GM21528 (cell line): ENCODE data around the gene OR12D1.

Experiments used
- ATAC-seq: cut with Tn5 transposase; IDR thresholded peaks from one replicate; pipeline ENCODE4 v1.9.1; 2021; ENCODE audit warnings: mild to moderate bottlenecking, moderate library complexity; ENCODE audit not compliant: unreplicated experiment, low FRiP score

The OR12D1 gene

DNA sequence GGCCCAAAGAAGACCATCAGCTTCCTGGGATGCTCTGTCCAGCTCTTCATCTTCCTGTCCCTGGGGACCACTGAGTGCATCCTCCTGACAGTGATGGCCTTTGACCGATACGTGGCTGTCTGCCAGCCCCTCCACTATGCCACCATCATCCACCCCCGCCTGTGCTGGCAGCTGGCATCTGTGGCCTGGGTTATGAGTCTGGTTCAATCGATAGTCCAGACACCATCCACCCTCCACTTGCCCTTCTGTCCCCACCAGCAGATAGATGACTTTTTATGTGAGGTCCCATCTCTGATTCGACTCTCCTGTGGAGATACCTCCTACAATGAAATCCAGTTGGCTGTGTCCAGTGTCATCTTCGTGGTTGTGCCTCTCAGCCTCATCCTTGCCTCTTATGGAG lies 47.3 kb downstream of the OR12D1 start:
- ATAC-seq: no peak

DNA sequence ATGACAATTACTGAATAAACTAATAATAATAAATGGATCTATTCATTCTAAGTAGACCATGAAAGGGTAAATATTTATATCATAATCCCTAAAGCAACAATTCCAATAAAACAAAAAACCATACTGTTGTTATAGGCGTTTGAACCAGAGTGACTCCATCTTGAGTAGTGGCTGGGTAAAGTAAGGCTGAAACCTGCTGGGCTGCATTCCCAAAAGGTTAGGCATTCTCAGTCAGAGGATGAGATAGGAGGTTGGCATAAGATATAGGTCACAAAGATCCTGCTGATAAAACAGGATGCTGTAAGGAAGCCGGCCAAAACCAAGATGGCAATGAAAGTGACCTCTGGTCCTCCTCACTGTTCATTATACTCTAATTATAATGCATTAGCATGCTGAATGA lies 50.6 kb downstream of the OR12D1 start:
- ATAC-seq: no peak

DNA sequence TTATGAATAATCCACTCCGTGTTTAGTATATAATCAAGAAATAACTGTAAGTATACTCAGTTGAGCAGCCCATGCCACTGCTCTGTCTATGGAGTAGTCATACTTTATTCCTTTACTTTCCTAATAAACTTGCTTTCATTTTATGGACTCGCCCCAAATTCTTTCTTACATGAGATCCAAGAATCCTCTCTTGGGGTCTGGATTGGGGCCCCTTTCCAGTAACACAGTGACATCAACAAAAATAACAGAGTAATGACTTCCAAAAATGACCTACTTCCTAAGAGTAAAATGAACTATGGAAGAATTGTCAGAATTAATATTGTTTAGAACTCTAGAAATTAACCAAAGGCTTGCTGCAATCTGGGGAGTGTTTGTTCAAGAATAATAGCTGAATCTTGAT lies 51.1 kb downstream of the OR12D1 start:
- ATAC-seq: no peak

DNA sequence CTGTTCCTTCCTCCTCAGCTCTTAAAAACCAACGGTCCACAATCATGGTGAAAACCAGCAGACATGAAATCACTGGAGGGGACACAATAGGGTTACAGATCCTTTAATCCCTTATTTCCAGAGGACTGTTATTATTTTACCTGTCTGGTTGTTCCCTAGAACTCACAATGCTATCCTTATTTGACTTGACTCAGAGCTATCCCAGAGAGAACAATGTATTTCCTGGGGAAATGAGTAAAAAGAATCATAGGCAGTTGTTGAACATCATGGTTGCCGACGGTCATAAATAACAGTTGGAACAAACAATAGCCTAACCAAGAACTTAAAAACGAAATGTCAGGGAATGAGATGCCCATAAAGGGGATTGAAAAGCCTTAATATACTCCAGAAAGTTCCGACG lies 51.5 kb downstream of the OR12D1 start:
- no peak for ATAC-seq
